ENCODE measurements around the gene RASIP1. TPM values are rescaled to one million over a fixed set of nuclear protein-coding genes. Genes with fewer than 3 reads are reported as not detected.

Gene RASIP1
- polyA plus RNA-seq, 2 of the 4 experiments (the other 2 are of a cell fraction) = 0.36 to 0.40 TPM

DNA sequence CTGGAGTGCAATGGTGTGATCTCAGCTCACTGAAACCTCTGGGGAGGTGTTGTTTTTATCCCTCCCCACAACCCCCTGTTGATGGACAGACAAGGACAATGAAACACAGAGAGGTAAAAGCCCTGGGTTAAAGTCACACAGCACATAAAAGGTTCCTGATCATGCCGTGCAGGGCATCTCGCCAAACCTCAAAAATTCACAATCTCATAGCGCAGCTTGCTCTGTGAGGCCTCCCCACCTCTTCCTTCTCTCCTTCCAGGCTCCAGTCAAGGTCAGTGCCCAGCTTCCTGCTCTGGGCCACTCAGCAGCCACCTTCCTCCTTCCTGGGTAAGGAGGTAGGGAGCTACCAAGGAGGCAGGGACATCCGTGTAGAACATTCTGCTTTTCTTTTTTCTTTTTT is 42.4 kb downstream of the RASIP1 start:
- FAIRE-seq = no peak
- CTCF ChIA-PET = interaction anchor here (0.6 to 3.5 kb wide), 4 partner anchors 20 to 291 kb away, joined by 3 to 33 read pairs (median 3); no protein-coding TSS in a partner anchor
- no peak; a peak in 1 of 6 replicates for ATAC-seq
- no peak overlapping the region for H3K4me2 ChIP-seq
- H3K4me3 ChIP-seq = no peak overlapping the region
- POLR2A ChIA-PET = no interaction called here
- DNase-seq (ENCODE audit: low read depth in 1 of 2, low spot score in 1 of 2) = no peak
- TF ChIP-seq, protein P1, sequence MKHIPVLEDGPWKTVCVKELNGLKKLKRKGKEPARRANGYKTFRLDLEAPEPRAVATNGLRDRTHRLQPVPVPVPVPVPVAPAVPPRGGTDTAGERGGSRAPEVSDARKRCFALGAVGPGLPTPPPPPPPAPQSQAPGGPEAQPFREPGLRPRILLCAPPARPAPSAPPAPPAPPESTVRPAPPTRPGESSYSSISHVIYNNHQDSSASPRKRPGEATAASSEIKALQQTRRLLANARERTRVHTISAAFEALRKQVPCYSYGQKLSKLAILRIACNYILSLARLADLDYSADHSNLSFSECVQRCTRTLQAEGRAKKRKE (CRISPR knock-in tag; IDR thresholded peaks at IDR 0.05; ENCODE audit: low read depth) = no peak
- no peak for TF ChIP-seq RARB (CRISPR knock-in tag; IDR thresholded peaks at IDR 0.05)
- TF ChIP-seq, protein P2, sequence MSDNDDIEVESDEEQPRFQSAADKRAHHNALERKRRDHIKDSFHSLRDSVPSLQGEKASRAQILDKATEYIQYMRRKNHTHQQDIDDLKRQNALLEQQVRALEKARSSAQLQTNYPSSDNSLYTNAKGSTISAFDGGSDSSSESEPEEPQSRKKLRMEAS (IDR thresholded peaks at IDR 0.05) = no peak
- TF ChIP-seq ZSCAN20 (CRISPR knock-in tag; IDR thresholded peaks at IDR 0.05) = no peak
- H3K9me3 ChIP-seq = no peaks in the 10 kb centered on the region
- peaks cover 3% of the 10 kb centered on the region; the same call in 2 of the 3 replicates for H3K4me1 ChIP-seq
- H3K27ac ChIP-seq = 0 out of 6 replicates have a peak overlapping the region, but pooled peaks of 1 of the 2 experiments have one; percentile 2
- WGBS (ENCODE audit: missing lambda C conversion rate) = 70% methylated on average over 4 of the region's 4 CpGs

DNA sequence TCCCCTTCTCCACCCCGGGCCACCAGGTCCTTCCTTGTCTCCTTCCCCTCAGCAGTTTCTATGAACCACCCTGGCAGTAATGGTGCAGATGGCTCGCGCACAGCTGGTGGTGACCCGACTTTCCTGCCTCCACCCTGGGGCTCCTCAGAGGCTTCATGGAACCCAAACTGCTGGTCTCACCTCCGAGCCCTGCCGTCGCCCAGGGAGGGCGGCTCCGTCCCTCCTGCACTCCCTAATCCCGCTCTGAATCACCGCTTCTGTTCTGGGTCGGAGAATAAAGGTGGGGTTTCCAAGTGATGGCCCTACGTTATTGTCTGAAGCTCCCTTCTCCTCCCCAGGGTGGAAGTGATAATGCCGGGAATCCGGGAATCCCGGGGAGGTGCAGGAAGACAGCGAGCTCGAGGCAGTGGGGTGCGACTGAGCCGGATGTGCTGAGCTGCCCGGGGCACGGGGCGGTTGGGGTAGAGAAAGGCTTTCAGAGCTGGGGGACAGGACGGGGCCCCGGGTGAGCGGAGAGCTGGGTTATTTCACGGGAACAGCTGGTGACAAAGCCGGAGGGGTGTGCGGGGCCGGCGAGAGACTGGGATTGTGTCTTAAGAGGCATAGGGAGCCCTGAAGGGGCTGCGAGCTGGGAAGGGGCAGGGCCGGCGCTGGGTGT is 43.9 kb downstream of the RASIP1 start:
- ChIA-PET CTCF (interaction anchor here (0.7 to 14.0 kb wide), 14 partner anchors 9 to 146 kb away, joined by 3 to 151 read pairs (median 4); partner anchors contain the start of gene CA11), POLR2A (interaction anchor here (0.7 kb wide), 1 partner anchor 17 kb away, joined by 3 read pairs; no protein-coding TSS in a partner anchor)
- DNase-seq (ENCODE audit: low read depth in 1 of 2, low spot score in 1 of 2) (no peak), FAIRE-seq (no peak), ATAC-seq (no peak)
- no peak for TF ChIP-seq HEYL (CRISPR knock-in tag; IDR thresholded peaks at IDR 0.05)
- TF ChIP-seq, protein P3, sequence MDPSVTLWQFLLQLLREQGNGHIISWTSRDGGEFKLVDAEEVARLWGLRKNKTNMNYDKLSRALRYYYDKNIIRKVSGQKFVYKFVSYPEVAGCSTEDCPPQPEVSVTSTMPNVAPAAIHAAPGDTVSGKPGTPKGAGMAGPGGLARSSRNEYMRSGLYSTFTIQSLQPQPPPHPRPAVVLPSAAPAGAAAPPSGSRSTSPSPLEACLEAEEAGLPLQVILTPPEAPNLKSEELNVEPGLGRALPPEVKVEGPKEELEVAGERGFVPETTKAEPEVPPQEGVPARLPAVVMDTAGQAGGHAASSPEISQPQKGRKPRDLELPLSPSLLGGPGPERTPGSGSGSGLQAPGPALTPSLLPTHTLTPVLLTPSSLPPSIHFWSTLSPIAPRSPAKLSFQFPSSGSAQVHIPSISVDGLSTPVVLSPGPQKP (IDR thresholded peaks at IDR 0.05; ENCODE audit: low read depth, low read length) = no peak
- no peak for TF ChIP-seq CEBPB (IDR thresholded peaks at IDR 0.05)
- no peak for TF ChIP-seq RARB (CRISPR knock-in tag; IDR thresholded peaks at IDR 0.05)
- TF ChIP-seq ZC3H11A (IDR thresholded peaks at IDR 0.05) = no peak
- TF ChIP-seq FOSL2 (IDR thresholded peaks at IDR 0.05) = no peak
- TF ChIP-seq FOSL2 (CRISPR knock-in tag; IDR thresholded peaks at IDR 0.05) = no peak
- no peak for TF ChIP-seq KDM1A (IDR thresholded peaks at IDR 0.05; ENCODE audit: low read depth)
- no peak for TF ChIP-seq ZSCAN20 (CRISPR knock-in tag; IDR thresholded peaks at IDR 0.05)
- TF ChIP-seq, protein P4, sequence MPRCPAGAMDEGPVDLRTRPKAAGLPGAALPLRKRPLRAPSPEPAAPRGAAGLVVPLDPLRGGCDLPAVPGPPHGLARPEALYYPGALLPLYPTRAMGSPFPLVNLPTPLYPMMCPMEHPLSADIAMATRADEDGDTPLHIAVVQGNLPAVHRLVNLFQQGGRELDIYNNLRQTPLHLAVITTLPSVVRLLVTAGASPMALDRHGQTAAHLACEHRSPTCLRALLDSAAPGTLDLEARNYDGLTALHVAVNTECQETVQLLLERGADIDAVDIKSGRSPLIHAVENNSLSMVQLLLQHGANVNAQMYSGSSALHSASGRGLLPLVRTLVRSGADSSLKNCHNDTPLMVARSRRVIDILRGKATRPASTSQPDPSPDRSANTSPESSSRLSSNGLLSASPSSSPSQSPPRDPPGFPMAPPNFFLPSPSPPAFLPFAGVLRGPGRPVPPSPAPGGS (IDR thresholded peaks at IDR 0.05) = no peak
- no peak for TF ChIP-seq BHLHE40 (IDR thresholded peaks at IDR 0.05; ENCODE audit: low read depth, low read length)
- no peak for TF ChIP-seq FOXS1 (CRISPR knock-in tag; IDR thresholded peaks at IDR 0.05)
- TF ChIP-seq PHF8 (IDR thresholded peaks at IDR 0.05; ENCODE audit: borderline replicate concordance, low read depth) = no peak
- no peak for TF ChIP-seq POLR2A (IDR thresholded peaks at IDR 0.05; ENCODE audit: low read length)
- TF ChIP-seq, protein P5, sequence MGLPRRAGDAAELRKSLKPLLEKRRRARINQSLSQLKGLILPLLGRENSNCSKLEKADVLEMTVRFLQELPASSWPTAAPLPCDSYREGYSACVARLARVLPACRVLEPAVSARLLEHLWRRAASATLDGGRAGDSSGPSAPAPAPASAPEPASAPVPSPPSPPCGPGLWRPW (IDR thresholded peaks at IDR 0.05) = no peak
- TF ChIP-seq, protein P2 (IDR thresholded peaks at IDR 0.05) = no peak
- TF ChIP-seq RFX5 (IDR thresholded peaks at IDR 0.05) = no peak
- TF ChIP-seq NPAS2 (CRISPR knock-in tag; IDR thresholded peaks at IDR 0.05; ENCODE audit: borderline replicate concordance) = no peak
- H3K4me3 ChIP-seq = no peak overlapping the region
- 84% methylated on average over 33 of the region's 34 CpGs for WGBS (ENCODE audit: missing lambda C conversion rate)
- H3K4me2 ChIP-seq = no peak overlapping the region
- H3K4me1 ChIP-seq = peaks cover 3% of the 10 kb centered on the region; the same call in 2 of the 3 replicates
- no peaks in the 10 kb centered on the region for H3K9me3 ChIP-seq
- no peak overlapping the region for H3K27ac ChIP-seq
